Measurements from ENCODE around the gene PRPS1. TPM values are rescaled to one million over a fixed set of nuclear protein-coding genes. Genes with fewer than 3 reads are reported as not detected.

Gene PRPS1
- total and polyA plus RNA-seq, 9 of the 15 experiments (the other 6 are each of a cell fraction or from before 2014, with no cell fraction given), result 47.8 to 175 (median 79.6) TPM

- H3K4me1 ChIP-seq (replicated peaks in 1 of 2; ENCODE audit: control insufficient read depth in 2 of 2, insufficient read depth in 2 of 2, low read length in 2 of 2), result peaks cover 8 to 16% of the 10 kb centered on the region in 2 experiments; a peak in 4 of 5 replicates
- peaks cover 56% of the 10 kb centered on the region for H3K79me2 ChIP-seq (ENCODE audit: control insufficient read depth, insufficient read depth, low read length)
- no peak for ATAC-seq
- peaks cover 14% of the 10 kb centered on the region for H3K36me3 ChIP-seq (ENCODE audit: control insufficient read depth, insufficient read depth, low read length)
- H3K4me3 ChIP-seq, result peak overlapping the region; percentile 68; the same call in 1 of the 2 replicates
- H4K20me1 ChIP-seq (replicated peaks; ENCODE audit: control insufficient read depth, insufficient read depth, low read length), result peaks cover 6% of the 10 kb centered on the region; the same call in 1 of the 2 replicates
- WGBS (ENCODE audit: insufficient coverage, low coverage, missing lambda C conversion rate), result 9% methylated on average over 3 of the region's 3 CpGs
- H3K9ac ChIP-seq (ENCODE audit: insufficient read depth in 1 of 2, low read depth in 2 of 2, low read length in 2 of 2), result peak overlapping the region in 1 of 2 experiments; percentile 24; a peak in 1 of 4 replicates
- no peaks in the 10 kb centered on the region for H3K9me1 ChIP-seq (ENCODE audit: control insufficient read depth, insufficient read depth, low read length)
- H3K27me3 ChIP-seq (ENCODE audit: control insufficient read depth in 2 of 2, insufficient read depth in 2 of 2, low read length in 2 of 2), result no peaks in the 10 kb centered on the region
- no peak for DNase-seq (ENCODE audit: extremely low read depth in 1 of 4, low spot score in 3 of 4)
- ChIA-PET CTCF (ENCODE audit: low intra/inter-chr PET ratio) (no interaction called here), POLR2A (interaction anchor here (2.0 kb wide), 1 partner anchor 49 kb away, joined by 4 read pairs; no protein-coding TSS in a partner anchor)
- TF ChIP-seq MAFG (tag; conservative IDR thresholded peaks at IDR 0.05) (peak; percentile 67), MAFF (IDR thresholded peaks at IDR 0.05; ENCODE audit: low read length) (peak; percentile 72), ZNF316 (IDR thresholded peaks at IDR 0.05) (peak; percentile 91), C11orf30 (IDR thresholded peaks at IDR 0.05; ENCODE audit: low read depth) (peak; percentile 84), CC2D1A (IDR thresholded peaks at IDR 0.05) (no peak), MAFK (IDR thresholded peaks at IDR 0.05; ENCODE audit: low read length) (peak; percentile 60)
- TF ChIP-seq, protein P1, sequence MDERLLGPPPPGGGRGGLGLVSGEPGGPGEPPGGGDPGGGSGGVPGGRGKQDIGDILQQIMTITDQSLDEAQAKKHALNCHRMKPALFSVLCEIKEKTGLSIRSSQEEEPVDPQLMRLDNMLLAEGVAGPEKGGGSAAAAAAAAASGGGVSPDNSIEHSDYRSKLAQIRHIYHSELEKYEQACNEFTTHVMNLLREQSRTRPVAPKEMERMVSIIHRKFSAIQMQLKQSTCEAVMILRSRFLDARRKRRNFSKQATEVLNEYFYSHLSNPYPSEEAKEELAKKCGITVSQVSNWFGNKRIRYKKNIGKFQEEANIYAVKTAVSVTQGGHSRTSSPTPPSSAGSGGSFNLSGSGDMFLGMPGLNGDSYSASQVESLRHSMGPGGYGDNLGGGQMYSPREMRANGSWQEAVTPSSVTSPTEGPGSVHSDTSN (CRISPR knock-in tag; IDR thresholded peaks at IDR 0.05; ENCODE audit: low read depth), result no peak
- TF ChIP-seq, protein P1 (tag; conservative IDR thresholded peaks at IDR 0.05; ENCODE audit: low read depth), result no peak
- no peaks in the 10 kb centered on the region for H3K9me3 ChIP-seq (replicated peaks; ENCODE audit: control insufficient read depth, insufficient read depth, low read depth, low read length)
- no peak overlapping the region for H3K27ac ChIP-seq (ENCODE audit: extremely low read depth, low read depth, low read length)
- intact Hi-C loops (cut with micrococcal nuclease) (no loop called here), in situ Hi-C loops (cut with MboI) (no loop called here)
- BruUV-seq (replicated peaks), result no TSS peak
- no peak for FAIRE-seq
- H3K4me2 ChIP-seq (ENCODE audit: insufficient read depth, low read length), result peak overlapping the region; percentile 91
- no peak overlapping the region for H2AFZ ChIP-seq (ENCODE audit: low read depth, low read length)
These were observed 1.9 kb downstream of the PRPS1 start for GRCh38 chrX:107630031-107630689.
